Stimulated activated CD4-positive, alpha-beta T cell treated with anti-CD3 and anti-CD28 coated beads, Interleukin-2, amount 100 ng/mL, for 4 hours (primary cell): ENCODE results near the gene UACA.
"Not testable (repeated sequence)": the region's sequence is repeated elsewhere in the genome, so short reads cannot be mapped to it uniquely, and the experiment has no call there.

Experiments used
- DNase-seq: peaks from one replicate; pipeline ENCODE4 v3.0.0-alpha.2; 2020; ENCODE audit warnings: low read depth

Gene UACA

GRCh38 chr15:70704731-70705130, 58.6 kb downstream of the UACA start:
- DNase-seq: no peak

- no peak for DNase-seq
Measured at GRCh38 chr15:70704166-70704565, 59.2 kb downstream of the UACA start.

GRCh38 chr15:70703096-70703878, 60.1 kb downstream of the UACA start:
- DNase-seq: no peak

- DNase-seq: no peak
Measured at GRCh38 chr15:70702584-70702983, 60.8 kb downstream of the UACA start.

GRCh38 chr15:70701891-70702568, 61.3 kb downstream of the UACA start:
- DNase-seq: no peak

- no peak for DNase-seq
Measured at GRCh38 chr15:70701171-70701570, 62.2 kb downstream of the UACA start.

GRCh38 chr15:70699890-70700289, 63.5 kb downstream of the UACA start:
- no peak for DNase-seq

- DNase-seq: no peak
Measured at GRCh38 chr15:70698836-70699390, 64.4 kb downstream of the UACA start.

- DNase-seq: no peak
Measured at GRCh38 chr15:70698426-70698825, 64.9 kb downstream of the UACA start.

- DNase-seq: no peak
Measured at GRCh38 chr15:70690491-70691276, 72.7 kb downstream of the UACA start.

GRCh38 chr15:70690021-70690420, 73.3 kb downstream of the UACA start:
- no peak for DNase-seq

- no peak for DNase-seq
Measured at GRCh38 chr15:70687482-70687881, 75.9 kb downstream of the UACA start.

- no peak for DNase-seq
Measured at GRCh38 chr15:70680817-70681216, 82.5 kb downstream of the UACA start.

- no peak for DNase-seq
Measured at GRCh38 chr15:70679919-70680231, 83.5 kb downstream of the UACA start.

- DNase-seq: no peak
Measured at GRCh38 chr15:70672081-70672480, 91.3 kb downstream of the UACA start.

- DNase-seq: no peak
Measured at GRCh38 chr15:70670680-70671079, 92.7 kb downstream of the UACA start.

GRCh38 chr15:70669966-70670658, 93.2 kb downstream of the UACA start:
- no peak for DNase-seq

GRCh38 chr15:70669006-70669602, 94.3 kb downstream of the UACA start:
- no peak for DNase-seq

GRCh38 chr15:70665599-70665998, 97.8 kb downstream of the UACA start:
- no peak for DNase-seq

- DNase-seq: no peak
Measured at GRCh38 chr15:70664494-70664893, 98.9 kb downstream of the UACA start.

- DNase-seq: not testable (repeated sequence)
Measured at GRCh38 chr15:70663069-70663468, 100.3 kb downstream of the UACA start.

- no peak for DNase-seq
Measured at GRCh38 chr15:70659662-70660061, 103.7 kb downstream of the UACA start.
